HepG2 (cell line): ENCODE results near the gene CD4. TPM values are rescaled to one million over a fixed set of nuclear protein-coding genes. Genes with fewer than 3 reads are reported as not detected.

Experiments
- ATAC-seq: fragments of 200-7000 bp; cut with Tn5 transposase; 3 replicates; pipeline ENCODE4 v1.9.1; 2020; ENCODE audit warnings: mild to moderate bottlenecking, moderate library complexity
- BruUV-seq: library from RNA; stranded (reverse); fragments of 400-500 nt; replicated peaks from 2 replicates; lab custom pipeline; 2021; lab: Mats Ljungman, UMichigan
- CTCF ChIA-PET: fragments of 300-600 bp; formaldehyde crosslinking; extraction: SDS; loops from one replicate; lab custom pipeline; 2021; ENCODE audit warnings: low total read pairs, inconsistent platforms, low intra/inter-chr PET ratio; lab: Yijun Ruan, JAX
- POLR2A ChIA-PET: fragments of 350-600 bp; sonication (Branson Sonifier 250); formaldehyde crosslinking; loops from one replicate; lab custom pipeline; 2020; ENCODE audit warnings: antibody characterized with exemption, inconsistent platforms; lab: Yijun Ruan, JAX
- DNase-seq: peaks from one replicate; pipeline ENCODE4 v3.0.0-alpha.2; 2015; ENCODE audit warnings: low spot score
- FAIRE-seq: peaks from 3 replicates; lab custom pipeline; 2011; peaks lifted over from hg19 to GRCh38; lab: Jason Lieb, UNC
- H2AFZ ChIP-seq: one replicate; pipeline ENCODE4 v1.6.1; 2011; ENCODE audit warnings: low read length, inconsistent platforms
- H3K27ac ChIP-seq: fragments of 300-600 bp; 3 replicates; pipeline ENCODE4 v1.8.0; 2011; ENCODE audit warnings: mixed run types, mild to moderate bottlenecking, mixed read lengths, low read length, inconsistent platforms; ENCODE audit not compliant: insufficient read depth; ENCODE audit errors: extremely low read length
- H3K27me3 ChIP-seq, 2 experiments: fragments of 200-600 bp in 1 of 2; 2 replicates in 1 of 2; 3 replicates in 1 of 2; pipeline versions ENCODE4 v1.6.0 to v1.8.0; 2011; ENCODE audit warnings: low read length in 2 of 2, mild to moderate bottlenecking in 2 of 2, moderate library complexity in 2 of 2, inconsistent platforms in 1 of 2; ENCODE audit not compliant: insufficient read depth in 2 of 2, control insufficient read depth in 1 of 2
- H3K36me3 ChIP-seq, 2 experiments: fragments of 200-600 bp in 1 of 2; replicated peaks in 1 of 2; 2 replicates in 1 of 2; 3 replicates in 1 of 2; pipeline versions ENCODE4 v1.5.1 to v1.8.0; 2011; ENCODE audit warnings: low read length in 2 of 2, inconsistent platforms in 1 of 2; ENCODE audit not compliant: insufficient read depth in 2 of 2, control insufficient read depth in 1 of 2
- H3K4me1 ChIP-seq: 2 replicates; pipeline ENCODE4 v1.5.1; 2012; ENCODE audit warnings: low read length, inconsistent platforms; ENCODE audit not compliant: insufficient read depth
- H3K4me2 ChIP-seq: 2 replicates; pipeline ENCODE4 v1.6.0; 2011; ENCODE audit warnings: low read depth, low read length, inconsistent platforms
- H3K4me3 ChIP-seq, 3 experiments: fragments of 200-600 bp in 1 of 3; sonication (generic), shearing (Covaris generic) in 1 of 3; replicated peaks in 1 of 3; 2 replicates each; pipeline ENCODE4 v1.5.1; 2011 to 2016; ENCODE audit warnings: low read length in 3 of 3, inconsistent platforms in 2 of 3, low read depth in 2 of 3, mild to moderate bottlenecking in 2 of 3, control low read depth in 1 of 3, mixed read lengths in 1 of 3; ENCODE audit not compliant: insufficient read depth in 1 of 3
- H3K79me2 ChIP-seq: one replicate; pipeline ENCODE4 v1.6.1; 2011; ENCODE audit warnings: low read length, inconsistent platforms; ENCODE audit not compliant: insufficient read depth
- H3K9ac ChIP-seq: 2 replicates; pipeline ENCODE4 v1.6.0; 2011; ENCODE audit warnings: mild to moderate bottlenecking, low read depth, low read length, inconsistent platforms; ENCODE audit not compliant: insufficient read depth
- H3K9me3 ChIP-seq: 2 replicates; pipeline ENCODE4 v1.5.1; 2012; ENCODE audit warnings: mild to moderate bottlenecking, low read length
- H4K20me1 ChIP-seq: 2 replicates; pipeline ENCODE4 v1.6.0; 2011; ENCODE audit warnings: inconsistent platforms, mild to moderate bottlenecking, low read length, moderate library complexity; ENCODE audit not compliant: insufficient read depth
- AHR ChIP-seq: IDR thresholded peaks from 2 replicates; pipeline ENCODE4 v1.6.1; 2018; ENCODE audit warnings: missing genetic modification reagents, missing compliant biosample characterization
- EED ChIP-seq: sonication (generic); formaldehyde crosslinking; IDR thresholded peaks from 2 replicates; pipeline ENCODE4 v1.5.0; 2020; ENCODE audit warnings: mild to moderate bottlenecking, missing genetic modification reagents
- ELF3 ChIP-seq: IDR thresholded peaks from 2 replicates; pipeline ENCODE4 v1.6.1; 2016; ENCODE audit warnings: missing genetic modification reagents, missing compliant biosample characterization
- FOXP4 ChIP-seq: sonication (generic); formaldehyde crosslinking; IDR thresholded peaks from 2 replicates; pipeline ENCODE4 v1.4.0; 2020; ENCODE audit warnings: missing genetic modification reagents
- LCORL ChIP-seq, 2 experiments: fragments of 450-650 bp in 1 of 2; sonication (generic) in 1 of 2; formaldehyde crosslinking in 1 of 2; IDR thresholded peaks; 2 replicates each; pipeline versions ENCODE4 v1.5.0 to v1.6.1; 2017 to 2020; ENCODE audit warnings: antibody characterized with exemption in 1 of 2, missing genetic modification reagents in 1 of 2
- NFKBIZ ChIP-seq: IDR thresholded peaks from 2 replicates; pipeline ENCODE4 v1.6.1; 2018; ENCODE audit warnings: missing genetic modification reagents, missing compliant biosample characterization
- NR2F1 ChIP-seq, 2 experiments: fragments of 450-650 bp in 1 of 2; formaldehyde crosslinking in 1 of 2; IDR thresholded peaks; 2 replicates each; pipeline versions ENCODE4 v1.5.0 to v1.6.1; 2016 to 2020; ENCODE audit warnings: mild to moderate bottlenecking in 1 of 2, missing compliant biosample characterization in 1 of 2, missing genetic modification reagents in 1 of 2, moderate library complexity in 1 of 2
- NR3C1 ChIP-seq: sonication (generic); formaldehyde crosslinking; IDR thresholded peaks from 2 replicates; pipeline ENCODE4 v1.4.0; 2020; ENCODE audit warnings: missing genetic modification reagents
- POLR2AphosphoS5 ChIP-seq: IDR thresholded peaks from 2 replicates; pipeline ENCODE4 v1.6.1; 2012; ENCODE audit warnings: low read depth, low read length
- RAD21 ChIP-seq: fragments of 450-650 bp; formaldehyde crosslinking; IDR thresholded peaks from 2 replicates; pipeline ENCODE4 v1.5.0; 2020; ENCODE audit warnings: mild to moderate bottlenecking
- RFXANK ChIP-seq: IDR thresholded peaks from 2 replicates; pipeline ENCODE4 v1.6.1; 2016
- SIN3A ChIP-seq: IDR thresholded peaks from 2 replicates; pipeline ENCODE4 v1.6.1; 2011; ENCODE audit warnings: low read depth, mild to moderate bottlenecking, control low read depth, low read length, borderline replicate concordance
- STAG1 ChIP-seq: sonication (generic); formaldehyde crosslinking; IDR thresholded peaks from 2 replicates; pipeline ENCODE4 v1.4.0; 2020; ENCODE audit warnings: missing genetic modification reagents
- SYNCRIP ChIP-seq: fragments of 200-400 bp; formaldehyde crosslinking; IDR thresholded peaks from 2 replicates; pipeline ENCODE4 v1.6.1; 2018; ENCODE audit warnings: mild to moderate bottlenecking, low read depth, low read length; ENCODE audit not compliant: insufficient read depth
- ZBTB46 ChIP-seq: sonication (generic); formaldehyde crosslinking; IDR thresholded peaks from 2 replicates; pipeline ENCODE4 v1.4.0; 2020; ENCODE audit warnings: mild to moderate bottlenecking, missing genetic modification reagents, borderline replicate concordance
- ZNF292 ChIP-seq: sonication (generic); formaldehyde crosslinking; IDR thresholded peaks from 2 replicates; pipeline ENCODE4 v1.8.1; 2022; ENCODE audit warnings: mild to moderate bottlenecking, low read depth, missing genetic modification reagents, borderline replicate concordance
- ZNF333 ChIP-seq: sonication (generic); formaldehyde crosslinking; IDR thresholded peaks from 2 replicates; pipeline ENCODE4 v1.4.0; 2020; ENCODE audit warnings: mild to moderate bottlenecking, missing genetic modification reagents, borderline replicate concordance
- WGBS: methylation state at CpG from one replicate; pipeline ENCODE4 v1.1.6; 2017; ENCODE audit warnings: low lambda C conversion rate; 5-methylcytosine and 5-hydroxymethylcytosine counted together
- in situ Hi-C: cut with HindIII; loops from 2 replicates; pipeline ENCODE4 v1.10.0; 2017; ENCODE audit warnings: low pct_unique_long_range_greater_than_20kb; ENCODE audit not compliant: extremely low pct_ligation_motif_present
- intact Hi-C: fragments of 100-400 bp; cut with micrococcal nuclease; formaldehyde crosslinking; loops from one replicate; pipeline ENCODE4 v1.10.0; 2022; ENCODE audit not compliant: unreplicated experiment
- polyA plus RNA-seq, 8 experiments: library from polyadenylated mRNA; depleted of rRNA in 3 of 8; stranded (reverse) in 7 of 8; unstranded in 1 of 8; fragments of >200 nt; fragmentation: Illumina TruSeq in 4 of 8; extraction: Trizol in 4 of 8; gene quantifications; 2 replicates each; pipeline versions ENCODE4 v1.2.1 to v1.2.3, GENCODE V29; 2011 to 2016; ENCODE audit warnings: low read depth in 4 of 8, missing spikeins in 1 of 8, mixed read lengths in 1 of 8; ENCODE audit not compliant: insufficient read depth in 1 of 8
- total RNA-seq, 5 experiments: library from RNA; depleted of rRNA; stranded (reverse); fragments of >200 nt; fragmentation: Illumina TruSeq; extraction: Trizol; gene quantifications; 2 replicates each; pipeline ENCODE4 v1.2.3, GENCODE V29; 2016; ENCODE audit warnings: low read depth in 1 of 5
- TF ChIP-seq, protein P1 (sequence below): IDR thresholded peaks from 2 replicates; pipeline ENCODE4 v1.6.1; 2016; ENCODE audit warnings: low read depth, control low read depth

The CD4 gene
- total and polyA plus RNA-seq, 2 of the 13 experiments (the other 11 are each of a cell fraction or from before 2014, with no cell fraction given), result 0.07 to 0.95 TPM

DNA sequence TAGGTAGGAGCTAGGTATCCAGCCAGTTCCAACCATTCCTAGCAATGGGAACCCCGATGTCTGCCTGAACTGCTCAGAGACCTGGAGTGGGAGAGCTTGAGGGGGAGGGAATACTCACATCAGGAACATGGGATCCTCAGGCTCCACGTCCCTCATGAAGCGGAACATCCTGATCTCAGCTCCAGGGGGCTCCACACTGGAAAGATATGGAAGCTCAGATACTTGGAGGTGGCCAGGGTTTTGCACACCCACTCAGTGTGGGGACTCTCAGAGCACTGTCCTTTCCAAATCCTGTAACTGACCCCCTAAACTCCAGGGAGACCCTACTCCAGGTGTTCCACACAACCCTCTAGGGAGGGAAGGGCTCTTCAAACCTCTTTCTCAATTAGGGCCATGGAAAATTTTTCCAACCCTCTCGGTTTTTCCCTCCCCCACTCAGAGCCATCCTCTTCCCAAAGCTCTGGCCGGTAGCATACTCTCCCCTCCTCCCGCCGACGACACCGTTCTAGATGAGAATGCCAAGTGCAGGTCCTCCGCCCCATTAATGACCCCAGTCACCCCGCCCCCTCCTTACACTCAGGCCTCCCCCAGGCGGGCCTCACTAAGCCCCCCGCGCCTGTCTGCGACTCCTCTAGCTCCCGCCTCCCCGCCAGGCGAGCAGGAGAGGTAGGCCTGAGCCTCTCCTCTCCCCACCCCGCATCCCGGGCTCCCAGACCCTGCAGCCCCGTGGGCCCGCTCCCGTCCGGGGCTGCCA, 37.0 kb upstream of the CD4 start:
- Histone ChIP-seq H3K27me3 (no peaks in the 10 kb centered on the region), H3K79me2 (peaks cover 21% of the 10 kb centered on the region), H3K36me3 (peaks cover 28 to 43% of the 10 kb centered on the region in 2 experiments), H3K4me2 (peak overlapping the region; percentile 98), H3K4me3 (peak overlapping the region; percentile 73 to 99 (median 97)), H2AFZ (no peak overlapping the region), H3K9me3 (no peaks in the 10 kb centered on the region), H3K4me1 (peaks cover 28% of the 10 kb centered on the region), H3K27ac (peak overlapping the region; percentile 96), H3K9ac (peak overlapping the region; percentile 96), H4K20me1 (0 out of 2 replicates have a peak, but pooled peaks cover 6% of the 10 kb centered on the region)
- WGBS, result 4% methylated on average over 15 of the region's 24 CpGs
- peak; percentile 59 for FAIRE-seq
- DNase-seq, result peak; percentile 51
- BruUV-seq, result TSS peak; percentile 55
- POLR2A ChIA-PET, result interaction anchor here (1.0 to 3.8 kb wide), 29 partner anchors 8 to 198 kb away, joined by 3 to 162 read pairs (median 8); partner anchors contain the start of genes C12orf57, CD4, CDCA3 and COPS7A
- peak; percentile 29 for ATAC-seq
- in situ Hi-C loops, result loop anchor here (5.0 kb wide), 1 partner anchor 75 kb away; the partner anchor contains the start of gene P3H3
- intact Hi-C loops, result loop anchor here (2.0 kb wide), 2 partner anchors 18 to 64 kb away; partner anchors contain the start of gene ZNF384
- CTCF ChIA-PET, result interaction anchor here (1.1 to 4.4 kb wide), 5 partner anchors 15 to 83 kb away, joined by 3 to 54 read pairs (median 13); partner anchors contain the start of gene PTMS
- no peak for TF ChIP-seq FOXP4 (CRISPR knock-in tag)
- no peak for TF ChIP-seq LCORL (IDR thresholded peaks at IDR 0.05)
- TF ChIP-seq LCORL (CRISPR knock-in tag; IDR thresholded peaks at IDR 0.05), result no peak
- TF ChIP-seq POLR2AphosphoS5, result no peak
- no peak for TF ChIP-seq SYNCRIP
- no peak for TF ChIP-seq ZNF292 (CRISPR knock-in tag)
- no peak for TF ChIP-seq RFXANK (CRISPR knock-in tag)
- TF ChIP-seq ELF3 (CRISPR knock-in tag), result 0 out of 2 replicates have a peak, but pooled peaks have one; percentile 17
- TF ChIP-seq, protein P1, sequence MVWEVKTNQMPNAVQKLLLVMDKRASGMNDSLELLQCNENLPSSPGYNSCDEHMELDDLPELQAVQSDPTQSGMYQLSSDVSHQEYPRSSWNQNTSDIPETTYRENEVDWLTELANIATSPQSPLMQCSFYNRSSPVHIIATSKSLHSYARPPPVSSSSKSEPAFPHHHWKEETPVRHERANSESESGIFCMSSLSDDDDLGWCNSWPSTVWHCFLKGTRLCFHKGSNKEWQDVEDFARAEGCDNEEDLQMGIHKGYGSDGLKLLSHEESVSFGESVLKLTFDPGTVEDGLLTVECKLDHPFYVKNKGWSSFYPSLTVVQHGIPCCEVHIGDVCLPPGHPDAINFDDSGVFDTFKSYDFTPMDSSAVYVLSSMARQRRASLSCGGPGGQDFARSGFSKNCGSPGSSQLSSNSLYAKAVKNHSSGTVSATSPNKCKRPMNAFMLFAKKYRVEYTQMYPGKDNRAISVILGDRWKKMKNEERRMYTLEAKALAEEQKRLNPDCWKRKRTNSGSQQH (CRISPR knock-in tag), result 0 out of 2 replicates have a peak, but pooled peaks have one; percentile 60
- no peak for TF ChIP-seq NR2F1 (CRISPR knock-in tag; IDR thresholded peaks at IDR 0.05)
- TF ChIP-seq NFKBIZ, result no peak
- TF ChIP-seq EED (CRISPR knock-in tag), result no peak
- 0 out of 2 replicates have a peak, but pooled peaks have one; percentile 1 for TF ChIP-seq ZBTB46 (CRISPR knock-in tag)
- peak; percentile 25; the same call in 1 of the 2 replicates for TF ChIP-seq STAG1 (CRISPR knock-in tag)
- TF ChIP-seq SIN3A, result no peak
- no peak for TF ChIP-seq AHR
- TF ChIP-seq NR3C1 (CRISPR knock-in tag), result no peak
- 0 out of 2 replicates have a peak, but pooled peaks have one; percentile 20 for TF ChIP-seq RAD21 (CRISPR knock-in tag)
- TF ChIP-seq ZNF333 (CRISPR knock-in tag), result no peak
